ENCODE data around the gene UBE2E2. TPM values are rescaled to one million over a fixed set of nuclear protein-coding genes. Genes with fewer than 3 reads are reported as not detected.

Gene UBE2E2
- total RNA-seq, 1 experiment from 2014 or later, result 64.3 TPM

DNA sequence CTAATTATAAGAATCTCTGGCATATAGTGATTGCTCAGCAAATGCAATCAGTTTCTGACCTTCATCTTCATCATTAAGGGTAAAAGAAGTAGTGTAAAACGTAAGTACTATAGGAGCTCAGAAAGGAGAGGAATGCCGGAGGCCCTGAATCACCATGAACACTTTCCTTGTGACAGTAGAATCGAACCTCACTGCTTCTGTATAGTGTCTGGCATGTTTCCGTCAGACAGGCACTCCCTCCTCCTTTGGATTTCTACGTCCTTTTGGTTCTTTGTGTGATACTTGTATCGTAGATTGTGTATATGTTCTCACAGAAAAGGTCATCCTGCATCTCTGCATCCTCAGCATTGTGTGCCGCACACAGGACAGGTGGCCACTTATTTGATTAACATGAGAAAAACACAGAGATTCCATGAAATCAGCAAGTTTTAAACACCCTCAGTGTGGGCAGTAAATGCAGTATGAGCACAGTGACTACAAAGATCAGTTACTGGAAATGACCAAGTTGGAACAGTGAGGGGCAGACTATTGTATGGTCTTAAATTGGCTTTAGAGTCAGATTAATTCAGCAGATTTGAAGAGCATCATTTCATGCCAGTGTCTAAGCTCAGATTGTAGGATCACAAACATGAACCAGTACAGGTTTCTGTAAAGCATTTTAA lies 234.5 kb downstream of the UBE2E2 start:
- Mint-ChIP-seq H3K9me3 (ENCODE audit: unreplicated experiment) (no peaks in the 10 kb centered on the region), H3K36me3 (ENCODE audit: insufficient read depth, unreplicated experiment) (no peaks in the 10 kb centered on the region), H3K27ac (ENCODE audit: low read depth, unreplicated experiment) (no peak overlapping the region), H3K27me3 (ENCODE audit: insufficient read depth, unreplicated experiment) (no peaks in the 10 kb centered on the region), H3K4me3 (ENCODE audit: unreplicated experiment) (no peak overlapping the region), H3K4me1 (ENCODE audit: insufficient read depth, unreplicated experiment) (peaks cover under 1% of the 10 kb centered on the region)
- no peak for DNase-seq (ENCODE audit: unreplicated experiment)
- intact Hi-C loops (cut with micrococcal nuclease), result no loop called here
- no TSS peak for BruUV-seq (replicated peaks)
- ChIA-PET CTCF (interaction anchor here (1.2 kb wide), 1 partner anchor 325 kb away, joined by 3 read pairs; no protein-coding TSS in a partner anchor), POLR2A (no interaction called here)
- no peak for TF ChIP-seq CTCF (IDR thresholded peaks at IDR 0.05; ENCODE audit: unreplicated experiment)

DNA sequence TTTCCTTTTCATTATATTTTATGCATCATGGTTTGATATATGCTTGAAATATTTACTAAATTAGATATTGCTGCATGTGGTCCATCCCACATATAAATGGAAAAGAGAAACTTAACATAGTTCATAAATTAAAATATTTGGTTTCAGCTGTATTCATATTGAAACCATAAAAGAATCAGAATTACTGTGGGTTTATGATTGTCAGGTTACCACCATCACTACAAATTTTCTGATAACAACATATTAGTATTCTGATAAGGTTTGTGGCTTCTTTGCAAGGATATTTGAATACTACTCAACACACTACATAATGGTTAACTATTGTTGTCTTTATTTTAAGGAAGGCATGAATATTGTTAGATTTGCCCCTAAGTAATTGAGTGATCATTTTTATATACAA lies 235.5 kb downstream of the UBE2E2 start:
- Mint-ChIP-seq H3K36me3 (ENCODE audit: insufficient read depth, unreplicated experiment) (no peaks in the 10 kb centered on the region), H3K9me3 (ENCODE audit: unreplicated experiment) (no peaks in the 10 kb centered on the region), H3K27ac (ENCODE audit: low read depth, unreplicated experiment) (no peak overlapping the region), H3K4me1 (ENCODE audit: insufficient read depth, unreplicated experiment) (peaks cover 8% of the 10 kb centered on the region), H3K4me3 (ENCODE audit: unreplicated experiment) (no peak overlapping the region), H3K27me3 (ENCODE audit: insufficient read depth, unreplicated experiment) (no peaks in the 10 kb centered on the region)
- POLR2A ChIA-PET, result interaction anchor here (0.6 kb wide), 1 partner anchor 68 kb away, joined by 3 read pairs; no protein-coding TSS in a partner anchor
- intact Hi-C loops (cut with micrococcal nuclease), result no loop called here
- TF ChIP-seq CTCF (IDR thresholded peaks at IDR 0.05; ENCODE audit: unreplicated experiment), result no peak
- DNase-seq (ENCODE audit: unreplicated experiment), result no peak
- no TSS peak for BruUV-seq (replicated peaks)
- CTCF ChIA-PET, result interaction anchor here (1.2 kb wide), 1 partner anchor 324 kb away, joined by 3 read pairs; no protein-coding TSS in a partner anchor

- BruUV-seq (replicated peaks), result no TSS peak
- Mint-ChIP-seq H3K4me1 (ENCODE audit: insufficient read depth, unreplicated experiment) (peaks cover 8% of the 10 kb centered on the region), H3K9me3 (ENCODE audit: unreplicated experiment) (no peaks in the 10 kb centered on the region), H3K27ac (ENCODE audit: low read depth, unreplicated experiment) (no peak overlapping the region), H3K4me3 (ENCODE audit: unreplicated experiment) (no peak overlapping the region), H3K36me3 (ENCODE audit: insufficient read depth, unreplicated experiment) (no peaks in the 10 kb centered on the region), H3K27me3 (ENCODE audit: insufficient read depth, unreplicated experiment) (no peaks in the 10 kb centered on the region)
- ChIA-PET CTCF (interaction anchor here (0.6 to 1.2 kb wide), 2 partner anchors 56 to 323 kb away, joined by 3 to 5 read pairs; no protein-coding TSS in a partner anchor), POLR2A (interaction anchor here (0.6 kb wide), 1 partner anchor 243 kb away, joined by 3 read pairs; no protein-coding TSS in a partner anchor)
- TF ChIP-seq CTCF (IDR thresholded peaks at IDR 0.05; ENCODE audit: unreplicated experiment), result no peak
- DNase-seq (ENCODE audit: unreplicated experiment), result no peak
- intact Hi-C loops (cut with micrococcal nuclease), result no loop called here
These were observed 236.0 kb downstream of the UBE2E2 start for GRCh38 chr3:23439080-23439479.

DNA sequence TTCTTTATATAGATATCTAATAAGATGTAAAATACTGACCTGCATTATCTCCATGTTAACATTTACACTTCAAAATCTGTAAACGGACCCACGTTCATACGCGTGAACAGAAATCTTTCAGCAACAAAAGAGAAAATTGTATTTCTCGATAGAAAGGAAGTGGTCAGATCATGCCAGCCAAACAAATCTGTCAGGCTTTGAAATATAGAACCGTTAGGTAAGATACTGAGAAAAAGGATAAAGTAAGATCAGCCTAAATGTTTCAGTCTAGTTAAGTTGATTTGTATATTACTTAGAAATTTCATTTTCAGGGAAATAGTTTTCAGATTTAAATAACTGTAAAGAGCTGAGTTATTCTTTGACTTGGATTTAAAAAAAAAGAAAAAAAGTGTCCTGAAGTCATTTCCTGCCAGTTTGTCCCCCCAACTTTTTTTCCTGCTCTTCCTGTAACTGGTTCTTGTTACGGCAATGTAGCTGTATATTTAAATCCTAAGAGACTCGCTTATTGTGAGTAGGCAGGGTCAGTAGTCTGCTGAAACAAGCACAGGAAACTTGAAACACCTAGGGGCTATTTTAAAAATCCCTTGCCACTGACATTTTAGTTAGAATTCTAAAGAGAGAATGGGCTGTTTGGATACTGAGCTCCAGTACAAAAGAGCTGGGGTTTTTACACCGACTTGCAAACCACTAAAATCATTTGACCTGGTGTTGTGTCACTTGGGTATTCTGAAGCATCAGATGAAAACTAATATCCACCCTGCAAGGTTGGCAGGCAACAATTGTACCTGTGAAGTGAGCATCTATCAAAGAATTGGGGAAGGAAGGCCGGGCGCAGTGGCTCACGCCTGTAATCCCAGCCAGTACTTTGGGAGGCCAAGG lies 237.5 kb downstream of the UBE2E2 start:
- no peaks in the 10 kb centered on the region for H3K27me3 Mint-ChIP-seq (ENCODE audit: insufficient read depth, unreplicated experiment)
- no TSS peak for BruUV-seq (replicated peaks)
- intact Hi-C loops (cut with micrococcal nuclease), result no loop called here
- DNase-seq (ENCODE audit: unreplicated experiment), result no peak
- H3K9me3 Mint-ChIP-seq (ENCODE audit: unreplicated experiment), result no peaks in the 10 kb centered on the region
- H3K4me1 Mint-ChIP-seq (ENCODE audit: insufficient read depth, unreplicated experiment), result peaks cover 8% of the 10 kb centered on the region
- no peaks in the 10 kb centered on the region for H3K36me3 Mint-ChIP-seq (ENCODE audit: insufficient read depth, unreplicated experiment)
- TF ChIP-seq CTCF (IDR thresholded peaks at IDR 0.05; ENCODE audit: unreplicated experiment), result no peak
- H3K4me3 Mint-ChIP-seq (ENCODE audit: unreplicated experiment), result no peak overlapping the region
- CTCF ChIA-PET, result no interaction called here
- H3K27ac Mint-ChIP-seq (ENCODE audit: low read depth, unreplicated experiment), result no peak overlapping the region
- POLR2A ChIA-PET, result interaction anchor here (1.9 kb wide), 1 partner anchor 14 kb away, joined by 8 read pairs; no protein-coding TSS in a partner anchor

Measured in MCF 10A (cell line).